ENCODE results near the gene SARS1. TPM values are rescaled to one million over a fixed set of nuclear protein-coding genes. Genes with fewer than 3 reads are reported as not detected.

Gene SARS1
- total RNA-seq, 1 experiment from 2014 or later, result 129 TPM

DNA sequence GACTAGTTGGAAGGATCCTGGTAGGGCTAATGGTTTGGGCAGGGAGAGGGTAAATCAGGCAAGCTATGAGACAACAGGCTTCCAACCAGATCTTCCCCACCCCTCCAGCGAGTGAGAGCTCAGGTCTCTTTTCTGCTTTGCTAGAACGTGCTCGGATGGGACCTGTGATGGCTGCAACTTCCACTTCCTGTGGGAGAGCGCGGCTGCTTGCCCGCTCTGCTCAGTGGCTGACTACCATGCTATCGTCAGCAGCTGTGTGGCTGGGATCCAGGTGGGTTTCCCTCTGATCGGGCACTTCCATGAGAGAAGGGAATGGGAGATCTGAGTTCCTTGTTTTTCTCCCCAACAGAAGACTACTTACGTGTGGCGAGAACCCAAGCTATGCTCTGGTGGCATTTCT, 14.0 kb upstream of the SARS1 start:
- peaks cover 18% of the 10 kb centered on the region for H3K4me1 Mint-ChIP-seq (ENCODE audit: low read depth, unreplicated experiment)
- H3K27me3 Mint-ChIP-seq (ENCODE audit: unreplicated experiment), result peaks cover 8% of the 10 kb centered on the region
- intact Hi-C loops (cut with micrococcal nuclease; ENCODE audit: unreplicated experiment), result loop anchor here (10.0 kb wide), 1 partner anchor 195 kb away; the partner anchor contains the start of gene SORT1
- no peak for DNase-seq
- TF ChIP-seq, protein P1, sequence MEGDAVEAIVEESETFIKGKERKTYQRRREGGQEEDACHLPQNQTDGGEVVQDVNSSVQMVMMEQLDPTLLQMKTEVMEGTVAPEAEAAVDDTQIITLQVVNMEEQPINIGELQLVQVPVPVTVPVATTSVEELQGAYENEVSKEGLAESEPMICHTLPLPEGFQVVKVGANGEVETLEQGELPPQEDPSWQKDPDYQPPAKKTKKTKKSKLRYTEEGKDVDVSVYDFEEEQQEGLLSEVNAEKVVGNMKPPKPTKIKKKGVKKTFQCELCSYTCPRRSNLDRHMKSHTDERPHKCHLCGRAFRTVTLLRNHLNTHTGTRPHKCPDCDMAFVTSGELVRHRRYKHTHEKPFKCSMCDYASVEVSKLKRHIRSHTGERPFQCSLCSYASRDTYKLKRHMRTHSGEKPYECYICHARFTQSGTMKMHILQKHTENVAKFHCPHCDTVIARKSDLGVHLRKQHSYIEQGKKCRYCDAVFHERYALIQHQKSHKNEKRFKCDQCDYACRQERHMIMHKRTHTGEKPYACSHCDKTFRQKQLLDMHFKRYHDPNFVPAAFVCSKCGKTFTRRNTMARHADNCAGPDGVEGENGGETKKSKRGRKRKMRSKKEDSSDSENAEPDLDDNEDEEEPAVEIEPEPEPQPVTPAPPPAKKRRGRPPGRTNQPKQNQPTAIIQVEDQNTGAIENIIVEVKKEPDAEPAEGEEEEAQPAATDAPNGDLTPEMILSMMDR (IDR thresholded peaks at IDR 0.05; ENCODE audit: unreplicated experiment), result no peak
- BruUV-seq (replicated peaks), result no TSS peak
- H3K9me3 Mint-ChIP-seq (ENCODE audit: low read depth, unreplicated experiment), result no peaks in the 10 kb centered on the region
- no peaks in the 10 kb centered on the region for H3K36me3 Mint-ChIP-seq (ENCODE audit: insufficient read depth, unreplicated experiment)
- no peak overlapping the region for H3K4me3 Mint-ChIP-seq (ENCODE audit: low read depth, unreplicated experiment)
- no peak overlapping the region for H3K27ac Mint-ChIP-seq (ENCODE audit: unreplicated experiment)
- CTCF ChIA-PET, result no interaction called here

DNA sequence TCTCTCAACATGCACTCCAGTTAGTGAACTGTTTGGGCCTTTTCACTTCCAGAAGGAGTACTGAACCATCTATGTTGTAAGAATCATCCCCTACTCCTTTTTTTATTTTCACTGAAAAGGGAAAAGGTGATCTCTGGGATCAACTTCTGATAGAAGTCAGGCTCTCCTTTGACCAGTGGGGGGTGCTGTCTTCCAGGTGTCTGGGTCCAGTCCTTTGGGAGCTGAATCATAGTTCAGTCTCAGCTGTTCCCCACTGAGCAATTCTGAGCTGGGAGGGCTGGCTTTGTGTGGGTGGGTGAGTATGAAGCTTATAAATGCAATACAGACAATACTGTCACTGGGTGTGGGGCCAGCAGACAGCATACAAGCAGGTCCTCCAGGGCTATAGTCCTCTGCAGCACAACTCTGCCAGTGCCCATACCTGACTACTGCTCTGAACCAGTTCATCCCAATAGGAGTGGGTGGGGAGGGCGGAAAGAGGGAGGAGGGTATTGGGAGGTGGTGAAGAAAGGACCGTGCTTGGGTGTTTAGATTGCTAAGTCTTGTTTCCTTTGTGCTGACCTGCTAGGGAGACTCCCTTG, 12.5 kb upstream of the SARS1 start:
- TF ChIP-seq, protein P1 (IDR thresholded peaks at IDR 0.05; ENCODE audit: unreplicated experiment), result peak; percentile 16
- no peak overlapping the region for H3K4me3 Mint-ChIP-seq (ENCODE audit: low read depth, unreplicated experiment)
- H3K27me3 Mint-ChIP-seq (ENCODE audit: unreplicated experiment), result peaks cover 8% of the 10 kb centered on the region
- no peaks in the 10 kb centered on the region for H3K36me3 Mint-ChIP-seq (ENCODE audit: insufficient read depth, unreplicated experiment)
- H3K4me1 Mint-ChIP-seq (ENCODE audit: low read depth, unreplicated experiment), result peaks cover 18% of the 10 kb centered on the region
- BruUV-seq (replicated peaks), result no TSS peak
- CTCF ChIA-PET, result interaction anchor here (0.6 to 1.0 kb wide), 5 partner anchors 12 to 258 kb away, joined by 3 to 7 read pairs (median 4); partner anchors contain the start of gene SARS1
- H3K27ac Mint-ChIP-seq (ENCODE audit: unreplicated experiment), result no peak overlapping the region
- intact Hi-C loops (cut with micrococcal nuclease; ENCODE audit: unreplicated experiment), result no loop called here
- DNase-seq, result peak; percentile 55
- no peaks in the 10 kb centered on the region for H3K9me3 Mint-ChIP-seq (ENCODE audit: low read depth, unreplicated experiment)

DNA sequence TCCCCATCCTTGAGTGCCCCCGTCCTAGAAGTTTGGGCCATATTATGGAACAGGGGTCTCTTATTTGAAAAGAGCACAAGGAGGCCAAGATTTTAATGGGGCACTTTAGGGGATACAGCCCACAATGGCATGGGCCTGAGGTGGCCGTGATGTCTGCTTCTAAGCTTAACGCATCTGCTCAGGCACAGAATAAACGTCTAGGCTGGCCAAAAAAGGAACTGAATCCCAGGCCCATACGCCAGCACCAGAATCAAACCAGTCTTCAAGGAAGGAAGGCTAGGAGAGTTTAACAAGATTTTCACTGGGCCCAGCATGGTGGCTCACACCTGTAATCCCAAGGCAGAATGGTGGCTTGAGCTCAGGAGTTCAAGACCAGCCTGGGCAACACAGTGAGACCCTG, 9.2 kb upstream of the SARS1 start:
- Mint-ChIP-seq H3K36me3 (ENCODE audit: insufficient read depth, unreplicated experiment) (no peaks in the 10 kb centered on the region), H3K27ac (ENCODE audit: unreplicated experiment) (no peak overlapping the region), H3K4me3 (ENCODE audit: low read depth, unreplicated experiment) (no peak overlapping the region), H3K27me3 (ENCODE audit: unreplicated experiment) (peaks cover 15% of the 10 kb centered on the region), H3K9me3 (ENCODE audit: low read depth, unreplicated experiment) (no peaks in the 10 kb centered on the region), H3K4me1 (ENCODE audit: low read depth, unreplicated experiment) (no peaks in the 10 kb centered on the region)
- DNase-seq, result no peak
- intact Hi-C loops (cut with micrococcal nuclease; ENCODE audit: unreplicated experiment), result no loop called here
- no TSS peak for BruUV-seq (replicated peaks)
- CTCF ChIA-PET, result interaction anchor here (0.5 kb wide), 1 partner anchor 822 kb away, joined by 7 read pairs; no protein-coding TSS in a partner anchor
- TF ChIP-seq, protein P1 (IDR thresholded peaks at IDR 0.05; ENCODE audit: unreplicated experiment), result no peak

DNA sequence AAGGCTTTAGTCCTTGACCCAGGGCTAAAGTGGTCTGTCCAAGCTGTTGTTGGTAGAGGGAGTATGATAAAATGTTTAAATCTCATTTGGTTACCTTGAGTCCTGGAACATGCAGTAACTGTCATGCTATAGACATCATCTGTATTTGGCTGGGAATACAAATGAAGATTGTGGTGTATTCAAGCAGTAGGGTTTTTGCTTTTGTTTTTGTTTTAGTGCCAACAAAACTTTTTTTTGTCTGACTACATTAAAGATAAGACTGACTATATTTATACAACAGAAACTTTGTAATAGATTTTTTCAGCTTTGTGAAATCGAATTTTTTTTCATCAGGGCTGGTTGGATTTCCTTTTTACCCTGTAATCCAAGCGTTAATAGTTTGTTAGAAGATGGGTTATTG, 7.4 kb upstream of the SARS1 start:
- no peak overlapping the region for H3K27ac Mint-ChIP-seq (ENCODE audit: unreplicated experiment)
- TF ChIP-seq, protein P1 (IDR thresholded peaks at IDR 0.05; ENCODE audit: unreplicated experiment), result no peak
- CTCF ChIA-PET, result interaction anchor here (0.6 kb wide), 1 partner anchor 10 kb away, joined by 5 read pairs; no protein-coding TSS in a partner anchor

More for the DNA sequence above, 7.4 kb upstream of the SARS1 start:
- intact Hi-C loops (cut with micrococcal nuclease; ENCODE audit: unreplicated experiment), result no loop called here
- no TSS peak for BruUV-seq (replicated peaks)
- no peaks in the 10 kb centered on the region for H3K4me1 Mint-ChIP-seq (ENCODE audit: low read depth, unreplicated experiment)
- peaks cover 15% of the 10 kb centered on the region for H3K27me3 Mint-ChIP-seq (ENCODE audit: unreplicated experiment)
- no peaks in the 10 kb centered on the region for H3K36me3 Mint-ChIP-seq (ENCODE audit: insufficient read depth, unreplicated experiment)
- DNase-seq, result no peak
- H3K9me3 Mint-ChIP-seq (ENCODE audit: low read depth, unreplicated experiment), result no peaks in the 10 kb centered on the region
- no peak overlapping the region for H3K4me3 Mint-ChIP-seq (ENCODE audit: low read depth, unreplicated experiment)
